Upper lobe of right lung (tissue), 1 donor: ENCODE data around the gene KCTD4. TPM values are rescaled to one million over a fixed set of nuclear protein-coding genes. Genes with fewer than 3 reads are reported as not detected.

Experiments used
- ATAC-seq: fragments of 200-7000 bp; cut with Tn5 transposase; one replicate; pipeline ENCODE4 v1.9.1; 2020; ENCODE audit warnings: mild to moderate bottlenecking, moderate library complexity
- DNase-seq: peaks from one replicate; pipeline ENCODE4 v3.0.0-alpha.2; 2020
- H3K27ac ChIP-seq: fragments of 200-600 bp; one replicate; pipeline ENCODE4 v1.8.0; 2022
- H3K27me3 ChIP-seq: fragments of 200-600 bp; one replicate; pipeline ENCODE4 v1.8.0; 2022; ENCODE audit warnings: mild to moderate bottlenecking
- H3K36me3 ChIP-seq: fragments of 200-600 bp; one replicate; pipeline ENCODE4 v1.8.0; 2022
- H3K4me1 ChIP-seq: fragments of 200-600 bp; one replicate; pipeline ENCODE4 v1.8.0; 2022
- H3K4me3 ChIP-seq: fragments of 200-600 bp; one replicate; pipeline ENCODE4 v1.8.0; 2022; ENCODE audit warnings: mild to moderate bottlenecking
- H3K9me3 ChIP-seq: fragments of 200-600 bp; one replicate; pipeline ENCODE4 v1.8.0; 2022
- intact Hi-C: fragments of 100-400 bp; cut with DNase I; formaldehyde crosslinking; loops from one replicate; pipeline ENCODE4 v1.11.0; 2022
- total RNA-seq: library from RNA; stranded (reverse); fragmentation: NEBNext Ultra II Directional; extraction: Animal tissue kit (Norgen Biotek cat#: 25700); gene quantifications from one replicate; pipeline ENCODE4 v1.2.1, GENCODE V29; 2021
- TF ChIP-seq, protein P1 (sequence below): fragments of 200-600 bp; IDR thresholded peaks from one replicate; pipeline ENCODE4 v1.8.0; 2022; ENCODE audit warnings: antibody characterized with exemption
- donor health status: DM: no; HTN: yes; CAD: no; lungs with severe emphysema.

The KCTD4 gene
- total RNA-seq, 1 donor from 2014 or later: not detected

DNA sequence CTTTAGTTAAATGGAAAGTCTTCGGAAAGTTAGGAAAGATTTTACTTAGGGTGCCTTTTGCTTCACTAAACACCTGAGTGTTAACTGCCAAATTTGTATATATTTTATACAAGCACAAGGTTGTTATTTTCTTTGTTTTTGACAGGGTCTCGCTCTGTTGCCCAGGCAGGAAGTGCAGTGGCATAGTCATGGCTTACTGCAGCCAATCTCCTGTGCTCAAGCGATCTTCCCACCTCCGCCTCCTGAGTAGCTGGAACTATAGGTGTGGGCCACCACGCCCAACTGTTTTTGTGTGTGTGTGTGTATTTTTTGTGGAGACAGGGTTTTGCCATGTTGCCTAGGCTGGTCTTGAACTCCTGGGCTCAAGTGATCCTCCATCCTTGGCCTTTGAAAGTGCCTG lies 16.2 kb downstream of the KCTD4 start:
- ATAC-seq: no peak
- intact Hi-C loops: no loop called here
- TF ChIP-seq, protein P1, sequence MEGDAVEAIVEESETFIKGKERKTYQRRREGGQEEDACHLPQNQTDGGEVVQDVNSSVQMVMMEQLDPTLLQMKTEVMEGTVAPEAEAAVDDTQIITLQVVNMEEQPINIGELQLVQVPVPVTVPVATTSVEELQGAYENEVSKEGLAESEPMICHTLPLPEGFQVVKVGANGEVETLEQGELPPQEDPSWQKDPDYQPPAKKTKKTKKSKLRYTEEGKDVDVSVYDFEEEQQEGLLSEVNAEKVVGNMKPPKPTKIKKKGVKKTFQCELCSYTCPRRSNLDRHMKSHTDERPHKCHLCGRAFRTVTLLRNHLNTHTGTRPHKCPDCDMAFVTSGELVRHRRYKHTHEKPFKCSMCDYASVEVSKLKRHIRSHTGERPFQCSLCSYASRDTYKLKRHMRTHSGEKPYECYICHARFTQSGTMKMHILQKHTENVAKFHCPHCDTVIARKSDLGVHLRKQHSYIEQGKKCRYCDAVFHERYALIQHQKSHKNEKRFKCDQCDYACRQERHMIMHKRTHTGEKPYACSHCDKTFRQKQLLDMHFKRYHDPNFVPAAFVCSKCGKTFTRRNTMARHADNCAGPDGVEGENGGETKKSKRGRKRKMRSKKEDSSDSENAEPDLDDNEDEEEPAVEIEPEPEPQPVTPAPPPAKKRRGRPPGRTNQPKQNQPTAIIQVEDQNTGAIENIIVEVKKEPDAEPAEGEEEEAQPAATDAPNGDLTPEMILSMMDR: no peak

GRCh38 chr13:45180713-45181601 lies 19.9 kb downstream of the KCTD4 start:
- TF ChIP-seq, protein P1: no peak
- H3K36me3 ChIP-seq: peaks cover 4% of the 10 kb centered on the region

More for the DNA sequence above, 16.2 kb downstream of the KCTD4 start:
- Histone ChIP-seq H3K4me1 (no peaks in the 10 kb centered on the region), H3K36me3 (peaks cover 4% of the 10 kb centered on the region), H3K27ac (no peak overlapping the region), H3K27me3 (no peaks in the 10 kb centered on the region), H3K9me3 (no peaks in the 10 kb centered on the region), H3K4me3 (no peak overlapping the region)
- DNase-seq: no peak

DNA sequence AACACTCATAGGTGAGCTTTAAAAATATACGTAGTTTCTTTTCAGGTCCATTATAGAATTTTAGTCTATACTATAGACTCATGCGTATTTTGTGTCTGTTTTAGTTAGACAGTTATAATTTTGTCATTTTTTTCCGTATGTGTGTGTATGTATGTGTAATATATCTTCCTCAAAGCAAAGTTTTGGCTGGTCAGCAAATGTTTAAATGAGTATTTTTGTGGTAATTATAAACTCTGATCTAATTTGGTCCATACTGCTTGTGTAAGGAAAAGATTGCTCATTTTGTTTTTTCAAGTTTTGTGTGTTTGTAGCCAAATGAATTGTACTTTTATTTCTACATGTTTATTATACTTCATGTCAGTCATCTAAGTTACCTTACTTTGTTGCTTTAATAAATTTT lies 20.5 kb downstream of the KCTD4 start:
- intact Hi-C loops: no loop called here
- Histone ChIP-seq H3K36me3 (peaks cover 7% of the 10 kb centered on the region), H3K4me3 (no peak overlapping the region), H3K27me3 (no peaks in the 10 kb centered on the region), H3K9me3 (no peaks in the 10 kb centered on the region), H3K27ac (no peak overlapping the region), H3K4me1 (no peaks in the 10 kb centered on the region)
- DNase-seq (no peak), ATAC-seq (no peak)
- TF ChIP-seq, protein P1: no peak

More at GRCh38 chr13:45180713-45181601, 19.9 kb downstream of the KCTD4 start:
- intact Hi-C loops: no loop called here
- DNase-seq (no peak), ATAC-seq (no peak)
- Histone ChIP-seq H3K27me3 (no peaks in the 10 kb centered on the region), H3K9me3 (no peaks in the 10 kb centered on the region), H3K4me1 (no peaks in the 10 kb centered on the region), H3K27ac (no peak overlapping the region), H3K4me3 (no peak overlapping the region)

DNA sequence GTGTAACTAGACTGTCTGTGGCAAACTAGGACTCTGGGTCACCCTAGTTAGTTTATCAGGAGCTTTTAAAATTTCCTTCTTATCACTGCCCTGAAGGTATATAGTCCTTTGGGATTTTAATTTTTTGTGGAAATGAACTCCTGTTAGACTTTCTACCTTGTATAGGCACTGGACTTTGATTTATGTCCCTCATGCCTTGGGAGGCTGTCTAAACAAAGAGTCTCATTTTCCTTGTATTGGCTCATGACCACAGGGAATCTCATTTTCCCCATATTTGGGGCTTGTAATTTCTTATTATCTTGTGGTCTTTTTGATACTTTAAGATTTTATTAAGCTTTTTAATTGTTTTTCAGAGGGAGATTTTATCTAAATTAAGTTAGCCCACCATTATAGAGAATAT lies 21.4 kb downstream of the KCTD4 start:
- Histone ChIP-seq H3K27me3 (no peaks in the 10 kb centered on the region), H3K27ac (no peak overlapping the region), H3K36me3 (peaks cover 7% of the 10 kb centered on the region), H3K4me1 (no peaks in the 10 kb centered on the region), H3K9me3 (no peaks in the 10 kb centered on the region), H3K4me3 (no peak overlapping the region)
- TF ChIP-seq, protein P1: no peak
- intact Hi-C loops: no loop called here
- ATAC-seq (no peak), DNase-seq (no peak)

DNA sequence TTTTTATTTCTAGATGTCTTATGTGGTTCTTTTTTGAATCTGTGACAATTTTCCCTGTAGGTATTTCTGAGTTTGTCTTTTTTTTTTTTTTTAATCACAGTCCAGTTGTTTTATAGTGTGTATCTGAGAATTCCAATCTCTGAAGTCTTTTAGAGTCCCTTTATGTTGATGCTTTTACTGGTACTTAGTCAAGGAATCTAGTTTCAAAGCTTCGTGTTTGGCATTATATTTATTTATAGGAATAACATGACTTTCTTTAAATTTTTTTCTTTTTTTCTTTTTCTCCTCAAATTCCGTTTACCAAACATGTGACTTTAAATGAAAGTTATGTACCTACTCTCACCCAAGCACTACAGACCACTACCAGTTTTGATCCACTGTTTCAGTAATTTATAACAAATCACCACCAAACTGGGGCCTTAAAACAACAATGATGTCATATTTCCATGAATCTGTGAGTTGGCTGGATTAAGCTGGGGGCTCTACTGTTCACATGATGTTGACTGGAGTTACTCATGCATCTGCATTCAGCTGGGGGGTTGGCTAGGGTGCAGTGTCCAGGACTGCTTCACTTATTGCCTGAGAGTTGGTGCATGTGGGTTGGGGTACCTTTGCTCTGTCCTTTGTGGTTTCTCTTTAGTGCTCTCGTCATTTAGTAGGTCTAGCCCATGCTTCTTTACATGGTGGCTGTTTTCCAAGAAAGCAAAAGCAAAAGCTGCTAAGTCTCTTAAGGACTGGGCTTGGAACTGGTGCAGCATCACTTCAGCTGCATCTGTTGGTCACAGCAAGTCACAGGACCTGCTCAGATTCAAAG lies 22.3 kb downstream of the KCTD4 start:
- TF ChIP-seq, protein P1: no peak
- Histone ChIP-seq H3K9me3 (no peaks in the 10 kb centered on the region), H3K27me3 (no peaks in the 10 kb centered on the region), H3K4me3 (no peak overlapping the region), H3K36me3 (peaks cover 6% of the 10 kb centered on the region), H3K4me1 (no peaks in the 10 kb centered on the region), H3K27ac (no peak overlapping the region)
- intact Hi-C loops: no loop called here
- ATAC-seq (no peak), DNase-seq (no peak)
